Activated gamma-delta T cell treated with Interleukin-2 at 50 U/mL for 16 hours (primary cell): ENCODE data around the gene CD151.
A peak's percentile ranks its signal among the peaks of the same experiment; 100 is the strongest.

Experiments used
- DNase-seq: peaks from one replicate; pipeline ENCODE4 v3.0.0-alpha.2; 2020

Gene CD151

DNA sequence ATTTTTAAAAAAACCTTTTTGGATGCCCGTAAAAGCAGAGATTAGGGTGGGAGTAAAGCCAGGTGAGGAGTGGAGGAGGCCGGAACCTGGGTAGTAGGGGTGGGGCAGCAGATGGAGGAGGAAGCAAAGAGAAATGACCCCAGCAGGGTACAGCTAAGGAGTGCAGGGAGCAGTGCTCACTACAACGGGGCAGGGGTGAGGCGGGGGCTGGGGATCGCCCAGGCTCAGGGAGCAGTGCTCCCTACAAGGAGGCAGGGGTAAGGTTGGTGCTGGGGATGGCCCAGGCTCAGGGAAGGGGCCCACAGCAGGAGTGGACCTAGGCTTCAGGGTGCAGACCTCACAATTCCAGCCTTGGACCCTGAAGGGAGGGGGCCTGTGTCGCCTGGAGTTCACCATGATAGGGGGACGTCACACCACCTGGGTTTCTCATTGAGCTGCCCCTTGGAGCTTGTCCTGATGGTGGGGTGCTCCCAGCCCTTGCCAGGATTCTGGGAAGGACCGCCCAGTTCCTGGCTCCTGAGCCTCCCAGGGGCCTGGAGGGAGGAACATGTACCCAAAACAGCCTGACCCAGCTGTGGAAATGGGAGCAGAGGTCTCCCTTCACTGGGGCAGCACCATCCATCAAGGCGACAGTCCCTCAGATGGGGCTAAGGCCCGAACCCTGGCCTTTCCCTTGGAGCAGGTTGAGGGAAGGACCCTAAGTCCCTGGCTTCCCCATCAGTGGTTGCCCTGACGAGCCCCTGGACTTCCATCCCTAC lies 16.9 kb upstream of the CD151 start:
- no peak for DNase-seq

DNA sequence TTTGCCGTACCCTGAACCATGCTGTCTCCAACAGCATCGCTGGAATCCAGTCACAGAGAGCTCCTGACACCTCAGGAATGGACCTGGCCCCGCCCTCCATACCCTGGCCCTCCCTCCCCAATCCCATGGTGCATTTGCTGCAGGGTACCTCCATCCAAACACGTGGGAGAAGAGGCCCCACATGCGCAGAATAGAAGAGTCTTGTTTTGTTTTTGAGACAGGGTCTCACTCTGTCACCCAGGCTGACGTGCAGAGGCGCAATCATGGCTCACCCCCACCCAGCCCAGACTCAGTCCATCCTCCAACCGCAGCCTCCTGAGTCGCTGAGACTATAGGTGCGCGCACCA lies 16.3 kb upstream of the CD151 start:
- DNase-seq: no peak

GRCh38 chr11:818396-819128 lies 14.2 kb upstream of the CD151 start, which contains the start of gene PNPLA2:
TSS of gene PNPLA2 (plus strand) at chr11:818914. CDS start at chr11:819719, 805 bp downstream.
- no peak for DNase-seq

DNA sequence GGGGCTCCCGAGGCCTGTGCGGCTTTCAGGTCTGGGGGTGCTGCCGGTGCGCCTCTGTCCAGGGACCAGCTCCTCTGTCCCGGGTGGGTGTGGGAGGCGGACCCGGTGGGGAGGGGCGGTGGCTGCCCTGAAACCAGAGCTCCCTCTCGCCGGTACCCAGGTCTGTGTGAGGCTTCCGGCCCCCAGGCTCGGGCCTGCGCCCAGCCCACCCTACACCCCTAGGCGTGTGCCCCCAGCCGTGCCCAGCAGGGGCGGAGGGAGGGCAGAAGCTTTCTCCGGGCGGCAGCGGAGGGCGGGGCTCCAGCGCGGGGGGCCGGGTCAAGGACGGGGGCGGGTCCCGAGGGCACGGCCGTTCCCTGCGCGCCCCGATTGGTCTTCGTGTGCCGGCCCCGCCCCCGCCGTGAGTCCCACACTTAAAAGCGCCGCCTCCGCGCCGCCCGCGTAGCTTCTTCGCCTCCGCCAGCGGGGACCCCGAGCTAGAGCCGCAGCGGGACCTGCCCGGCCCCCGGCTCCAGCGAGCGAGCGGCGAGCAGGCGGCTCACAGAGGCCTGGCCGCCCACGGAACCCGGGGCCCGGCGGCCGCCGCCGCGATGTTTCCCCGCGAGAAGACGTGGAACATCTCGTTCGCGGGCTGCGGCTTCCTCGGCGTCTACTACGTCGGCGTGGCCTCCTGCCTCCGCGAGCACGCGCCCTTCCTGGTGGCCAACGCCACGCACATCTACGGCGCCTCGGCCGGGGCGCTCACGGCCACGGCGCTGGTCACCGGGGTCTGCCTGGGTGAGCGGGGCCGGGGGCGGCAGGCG lies 13.4 kb upstream of the CD151 start:
- peak; percentile 91 for DNase-seq

GRCh38 chr11:819943-820649 lies 12.7 kb upstream of the CD151 start:
- peak; percentile 97 for DNase-seq

GRCh38 chr11:820655-821511 lies 11.9 kb upstream of the CD151 start:
- no peak for DNase-seq

DNA sequence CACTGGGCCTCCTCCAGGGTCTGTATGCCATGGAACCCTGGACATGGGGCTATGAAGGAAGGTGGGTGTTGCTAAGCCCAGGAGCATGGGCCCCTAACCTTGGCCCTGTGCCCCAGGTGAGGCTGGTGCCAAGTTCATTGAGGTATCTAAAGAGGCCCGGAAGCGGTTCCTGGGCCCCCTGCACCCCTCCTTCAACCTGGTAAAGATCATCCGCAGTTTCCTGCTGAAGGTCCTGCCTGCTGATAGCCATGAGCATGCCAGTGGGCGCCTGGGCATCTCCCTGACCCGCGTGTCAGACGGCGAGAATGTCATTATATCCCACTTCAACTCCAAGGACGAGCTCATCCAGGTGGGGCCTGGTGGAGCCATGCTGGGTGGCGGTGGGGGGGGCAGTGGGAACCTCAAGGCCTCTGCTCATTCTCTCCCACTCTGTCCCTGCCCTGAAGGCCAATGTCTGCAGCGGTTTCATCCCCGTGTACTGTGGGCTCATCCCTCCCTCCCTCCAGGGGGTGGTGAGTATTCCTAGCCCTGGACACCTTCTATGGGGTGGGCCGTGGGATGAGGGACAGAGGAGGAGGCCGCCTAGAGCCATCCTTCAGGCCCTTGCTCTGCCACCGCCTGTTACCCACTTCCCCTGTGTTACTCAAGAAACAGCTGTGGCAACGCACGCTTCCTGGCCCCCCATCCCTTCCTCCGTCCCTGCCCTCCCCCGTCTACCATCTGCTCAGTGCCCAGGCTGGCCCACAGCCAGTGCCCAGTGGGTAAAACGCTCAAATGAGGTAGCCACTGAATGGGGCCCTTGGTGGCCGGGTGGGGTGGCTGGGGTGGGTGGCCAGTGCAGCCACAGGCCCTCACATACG lies 11.0 kb upstream of the CD151 start:
- no peak for DNase-seq

DNA sequence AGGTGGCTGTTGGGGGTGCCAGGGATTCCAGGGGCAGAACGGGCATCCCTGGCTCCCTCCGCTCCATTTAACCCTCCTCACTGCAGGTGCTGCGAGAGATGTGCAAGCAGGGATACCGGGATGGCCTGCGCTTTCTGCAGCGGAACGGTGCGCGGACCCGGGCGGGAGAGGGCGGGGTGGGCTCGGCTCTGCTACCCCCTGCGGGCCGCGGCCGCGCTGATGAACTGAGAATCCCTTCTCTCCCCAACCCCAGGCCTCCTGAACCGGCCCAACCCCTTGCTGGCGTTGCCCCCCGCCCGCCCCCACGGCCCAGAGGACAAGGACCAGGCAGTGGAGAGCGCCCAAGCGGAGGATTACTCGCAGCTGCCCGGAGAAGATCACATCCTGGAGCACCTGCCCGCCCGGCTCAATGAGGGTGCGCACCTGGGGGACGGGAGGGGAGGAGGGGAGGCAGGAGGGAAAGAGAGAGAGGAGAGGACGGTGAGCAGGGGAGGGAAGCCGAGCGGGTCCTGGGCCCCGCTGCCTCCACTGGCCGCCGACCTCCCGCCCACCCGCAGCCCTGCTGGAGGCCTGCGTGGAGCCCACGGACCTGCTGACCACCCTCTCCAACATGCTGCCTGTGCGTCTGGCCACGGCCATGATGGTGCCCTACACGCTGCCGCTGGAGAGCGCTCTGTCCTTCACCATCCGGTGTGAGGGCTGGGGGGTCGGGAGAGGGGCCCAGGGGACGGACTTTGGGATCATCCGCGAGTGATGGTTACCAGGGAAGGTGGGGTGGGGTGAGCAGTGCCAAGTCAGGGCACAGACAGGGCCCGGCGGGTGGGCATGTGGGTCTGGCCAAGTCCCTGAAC lies 9.1 kb upstream of the CD151 start:
- no peak for DNase-seq

DNA sequence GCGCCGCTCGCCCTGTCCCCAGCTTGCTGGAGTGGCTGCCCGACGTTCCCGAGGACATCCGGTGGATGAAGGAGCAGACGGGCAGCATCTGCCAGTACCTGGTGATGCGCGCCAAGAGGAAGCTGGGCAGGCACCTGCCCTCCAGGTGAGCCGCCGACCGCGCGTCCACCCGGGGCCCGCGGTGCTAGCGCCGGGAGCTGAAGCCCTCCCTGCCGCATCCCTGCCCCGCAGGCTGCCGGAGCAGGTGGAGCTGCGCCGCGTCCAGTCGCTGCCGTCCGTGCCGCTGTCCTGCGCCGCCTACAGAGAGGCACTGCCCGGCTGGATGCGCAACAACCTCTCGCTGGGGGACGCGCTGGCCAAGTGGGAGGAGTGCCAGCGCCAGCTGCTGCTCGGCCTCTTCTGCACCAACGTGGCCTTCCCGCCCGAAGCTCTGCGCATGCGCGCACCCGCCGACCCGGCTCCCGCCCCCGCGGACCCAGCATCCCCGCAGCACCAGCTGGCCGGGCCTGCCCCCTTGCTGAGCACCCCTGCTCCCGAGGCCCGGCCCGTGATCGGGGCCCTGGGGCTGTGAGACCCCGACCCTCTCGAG lies 8.4 kb upstream of the CD151 start:
- DNase-seq: no peak

DNA sequence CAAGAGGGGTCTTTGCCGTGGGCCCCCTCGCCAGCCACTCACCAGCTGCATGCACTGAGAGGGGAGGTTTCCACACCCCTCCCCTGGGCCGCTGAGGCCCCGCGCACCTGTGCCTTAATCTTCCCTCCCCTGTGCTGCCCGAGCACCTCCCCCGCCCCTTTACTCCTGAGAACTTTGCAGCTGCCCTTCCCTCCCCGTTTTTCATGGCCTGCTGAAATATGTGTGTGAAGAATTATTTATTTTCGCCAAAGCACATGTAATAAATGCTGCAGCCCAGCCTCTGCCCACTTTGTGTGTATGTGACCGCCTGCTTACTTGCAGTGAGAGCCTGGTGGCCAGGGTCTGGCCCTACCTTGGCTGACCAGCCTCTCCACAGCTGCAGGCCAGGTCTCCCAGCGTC lies 7.8 kb upstream of the CD151 start:
- no peak for DNase-seq

DNA sequence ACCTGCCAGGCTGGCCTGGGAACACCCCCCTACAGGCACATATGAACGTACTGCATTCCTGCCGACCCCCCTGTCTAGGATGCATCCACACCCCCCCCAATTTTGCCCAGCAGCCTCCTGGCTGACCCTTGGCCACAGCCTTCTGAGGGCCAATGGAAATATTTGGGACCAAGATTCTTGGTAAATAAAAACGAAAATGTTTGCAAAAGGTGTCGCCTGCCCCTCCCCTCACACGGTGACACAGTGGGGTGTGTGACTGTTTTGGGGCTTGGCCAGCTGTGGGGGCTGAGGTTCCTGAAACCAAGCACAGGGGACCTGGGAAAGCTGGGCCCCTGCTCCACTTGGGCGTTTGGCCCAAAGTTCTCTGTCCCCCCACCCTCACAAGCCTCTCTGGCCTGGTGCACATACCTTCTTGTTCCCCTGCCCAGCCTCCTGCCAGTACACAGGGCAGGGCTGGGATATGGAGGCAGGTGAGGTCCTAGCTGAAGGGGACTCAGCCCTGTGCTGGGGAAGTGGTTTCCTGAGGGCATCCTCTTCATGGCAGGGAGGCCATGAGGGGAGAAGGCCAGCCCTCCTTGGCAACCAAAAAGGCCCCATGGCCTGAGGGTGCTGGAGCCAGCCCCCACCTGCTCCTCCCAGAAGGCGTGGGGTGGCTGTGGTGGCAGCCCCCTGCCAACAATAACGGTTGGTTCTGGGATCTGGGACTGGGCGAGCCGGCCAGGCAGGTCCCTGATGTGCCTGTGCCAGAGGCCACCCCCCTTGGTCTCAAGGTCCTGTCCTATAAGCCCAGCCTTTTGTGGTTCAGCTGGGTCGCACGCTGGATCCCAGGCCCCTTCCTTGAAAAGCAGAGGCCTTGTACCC lies 7.2 kb upstream of the CD151 start:
- DNase-seq: no peak

DNA sequence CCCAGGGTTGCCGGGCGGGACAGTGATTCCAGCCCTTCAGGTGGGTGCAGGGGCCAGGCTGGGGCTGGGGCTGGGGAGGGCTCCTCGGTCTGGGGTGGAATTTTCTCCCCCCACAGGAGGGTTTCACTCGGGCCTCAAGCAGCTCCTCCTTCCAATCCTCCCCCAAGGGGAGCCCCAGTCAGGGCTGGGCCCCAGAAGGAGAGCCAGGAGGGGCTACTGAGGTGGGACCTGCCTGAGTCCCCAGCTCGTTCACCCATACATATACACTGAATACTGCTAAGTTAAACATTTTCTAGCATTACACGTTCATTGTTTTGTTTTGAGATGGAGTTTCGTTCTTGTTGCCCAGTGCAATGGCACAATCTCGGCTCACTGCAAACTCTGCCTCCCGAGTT lies 6.5 kb upstream of the CD151 start:
- DNase-seq: no peak

DNA sequence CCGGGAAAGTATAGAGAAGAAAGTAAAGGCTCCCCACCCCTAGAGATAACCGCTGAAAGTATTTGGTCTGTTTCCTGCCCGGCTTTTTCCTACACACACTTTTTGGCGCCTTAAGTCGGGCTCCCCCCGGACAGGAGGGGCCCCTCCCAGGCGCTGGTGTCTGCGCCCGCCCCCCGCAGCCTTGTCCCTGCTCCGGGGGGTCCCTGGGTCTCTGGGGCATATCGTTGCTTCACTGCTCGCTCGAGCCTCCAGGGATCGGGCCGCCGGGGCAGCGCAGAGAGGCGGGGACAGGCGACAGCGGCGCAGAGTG lies 6.0 kb upstream of the CD151 start:
- no peak for DNase-seq

DNA sequence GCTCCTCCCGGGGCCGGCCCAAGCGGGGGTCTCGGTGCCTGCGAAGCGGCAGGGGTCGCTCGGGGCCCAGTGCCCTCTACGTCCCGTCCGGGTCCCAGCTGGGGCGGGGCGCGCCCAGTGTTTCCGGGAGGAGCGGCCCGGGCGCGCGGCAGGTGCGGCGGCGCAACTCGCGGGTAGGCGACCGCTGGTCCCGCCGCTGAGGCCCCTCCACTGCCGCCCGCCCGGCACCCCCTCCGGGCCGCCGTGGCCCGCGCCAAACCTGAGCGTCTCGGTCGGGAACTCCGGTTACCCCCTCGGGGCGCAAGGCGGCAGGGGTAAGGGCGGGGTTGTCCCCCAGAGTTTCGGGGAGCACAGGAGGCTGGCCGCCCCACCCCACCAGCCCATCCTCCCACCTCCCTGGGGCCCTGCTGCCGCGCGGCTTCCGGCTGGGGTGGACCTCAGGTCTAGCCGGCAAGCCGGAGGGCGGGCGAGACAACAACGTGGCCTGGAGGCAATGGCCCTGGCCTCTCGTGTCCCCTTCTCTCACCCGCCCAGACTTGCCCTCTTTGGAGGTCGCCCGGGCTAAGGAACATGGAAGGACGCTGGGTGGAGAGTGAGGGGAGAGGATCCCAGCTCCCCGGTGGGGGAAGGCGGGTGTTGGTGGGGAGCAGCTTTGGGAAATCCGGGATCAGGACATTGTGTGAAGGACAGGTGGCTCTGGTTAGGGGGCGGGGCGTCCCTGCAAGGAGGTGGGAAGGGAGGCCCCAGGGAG lies 5.4 kb upstream of the CD151 start:
- no peak for DNase-seq

DNA sequence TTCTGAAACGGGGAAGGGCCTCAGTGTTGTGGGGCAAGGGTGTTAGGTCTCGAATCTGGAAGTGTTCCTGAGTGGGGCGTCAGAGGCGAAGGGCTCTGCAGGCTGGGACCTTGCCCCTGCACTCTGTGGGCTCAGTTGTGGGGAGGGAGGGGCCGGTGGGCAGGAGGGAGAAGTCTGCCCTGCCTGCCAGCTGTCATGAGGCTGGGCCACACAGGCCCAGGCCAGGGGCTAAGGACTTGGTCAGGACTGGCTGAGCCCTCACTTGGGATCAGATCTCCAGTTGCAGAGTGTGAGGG lies 4.9 kb upstream of the CD151 start, which contains the start of gene CRACR2B:
CRACR2B (plus strand) TSS at position 23 of the 296 bp plus-strand sequence. CDS start 689 bp downstream, outside the sequence.
- DNase-seq: no peak

DNA sequence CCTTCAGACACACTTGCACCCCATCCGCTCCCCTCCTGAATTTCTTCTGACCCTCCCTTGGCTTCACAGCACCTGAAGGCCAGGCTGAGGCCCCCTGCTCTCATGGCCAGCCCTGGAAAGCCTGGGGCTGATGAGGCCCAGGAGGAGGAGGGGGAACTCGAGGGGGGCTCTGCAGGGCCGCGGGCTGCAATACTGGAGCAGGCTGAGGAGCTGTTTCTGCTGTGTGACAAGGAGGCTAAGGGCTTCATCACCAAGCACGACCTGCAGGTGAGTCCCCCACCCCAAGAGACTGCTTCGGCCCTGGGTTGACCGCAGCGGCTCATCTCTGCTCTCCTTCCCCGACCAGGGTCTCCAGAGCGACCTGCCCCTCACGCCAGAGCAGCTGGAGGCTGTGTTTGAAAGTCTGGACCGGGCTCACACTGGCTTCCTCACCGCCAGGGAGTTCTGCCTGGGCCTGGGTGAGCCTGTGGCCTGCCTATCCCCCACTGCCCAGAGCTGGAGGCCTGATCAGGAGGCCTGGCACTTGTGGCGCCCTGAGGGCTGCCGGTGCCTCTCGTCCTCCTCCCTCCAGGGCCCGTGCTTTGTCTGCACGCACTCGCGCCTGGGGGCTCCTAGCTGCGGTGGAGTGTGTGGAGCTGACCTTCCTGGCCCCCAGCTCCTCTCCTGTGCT lies 4.1 kb upstream of the CD151 start:
- DNase-seq: no peak

DNA sequence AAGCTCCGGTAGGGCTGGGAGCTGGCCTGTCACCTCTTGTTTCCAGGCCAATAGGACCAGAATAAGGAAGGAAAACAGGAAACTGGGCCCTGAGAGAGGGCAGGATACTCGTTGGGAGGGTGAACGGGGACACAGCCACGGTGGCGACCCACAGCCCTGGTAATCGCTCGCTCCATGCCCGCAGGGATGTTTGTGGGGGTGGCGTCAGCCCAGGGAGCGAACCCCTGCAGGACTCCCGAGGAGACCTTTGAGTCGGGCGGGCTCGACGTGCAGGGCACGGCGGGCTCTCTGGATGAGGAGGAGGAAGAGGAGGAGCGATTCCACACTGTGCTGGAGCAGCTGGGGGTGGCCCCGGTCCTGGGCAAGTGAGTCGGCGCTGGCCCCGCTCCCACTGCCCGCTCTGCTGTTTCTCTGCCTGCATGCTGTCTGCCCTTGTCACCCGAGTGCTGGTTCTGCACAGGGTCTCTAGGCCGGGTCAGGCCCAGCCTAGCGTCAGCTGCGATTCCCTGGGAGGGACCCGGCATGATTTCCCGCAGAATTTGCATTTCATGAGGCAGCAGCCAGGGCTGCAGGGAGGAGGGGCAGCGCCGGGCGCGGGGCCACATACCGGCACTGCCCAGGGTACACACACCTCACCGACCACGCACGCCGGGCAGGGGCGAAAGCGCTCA lies 3.4 kb upstream of the CD151 start:
- DNase-seq: no peak
